NCI-H2029 treated with DMSO at 0.1 percent for 48 hours (cell line): Measurements from ENCODE around the gene UPF2.

Source experiments
- DNase-seq: peaks from one replicate; lab custom pipeline; 2025; lab: John Stamatoyannopoulos, UW

The UPF2 gene

GRCh38 chr10:11881477-11882417 lies 160.9 kb downstream of the UPF2 start:
- DNase-seq: no peak

DNA sequence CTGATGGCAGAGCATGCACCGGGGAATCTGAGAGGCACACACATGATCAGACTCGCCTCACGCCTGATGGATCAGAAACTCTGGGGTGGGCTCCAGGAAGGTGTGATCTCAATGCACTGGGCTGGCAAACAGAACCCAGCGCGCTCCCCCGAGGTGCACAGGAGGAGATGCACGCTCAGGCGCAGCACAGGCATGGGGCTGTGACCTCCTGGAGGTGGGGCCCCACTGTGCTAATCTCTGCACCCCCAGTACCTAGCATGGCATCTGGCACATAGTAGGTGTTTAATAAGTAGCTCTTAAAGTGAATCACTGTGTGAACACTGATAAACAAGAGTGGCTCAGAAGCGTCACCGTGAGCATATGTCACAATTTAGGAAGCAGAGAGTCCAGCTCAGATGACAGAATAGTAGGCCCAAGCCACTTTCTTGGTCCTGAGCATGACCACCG lies 161.6 kb downstream of the UPF2 start:
- DNase-seq: no peak

DNA sequence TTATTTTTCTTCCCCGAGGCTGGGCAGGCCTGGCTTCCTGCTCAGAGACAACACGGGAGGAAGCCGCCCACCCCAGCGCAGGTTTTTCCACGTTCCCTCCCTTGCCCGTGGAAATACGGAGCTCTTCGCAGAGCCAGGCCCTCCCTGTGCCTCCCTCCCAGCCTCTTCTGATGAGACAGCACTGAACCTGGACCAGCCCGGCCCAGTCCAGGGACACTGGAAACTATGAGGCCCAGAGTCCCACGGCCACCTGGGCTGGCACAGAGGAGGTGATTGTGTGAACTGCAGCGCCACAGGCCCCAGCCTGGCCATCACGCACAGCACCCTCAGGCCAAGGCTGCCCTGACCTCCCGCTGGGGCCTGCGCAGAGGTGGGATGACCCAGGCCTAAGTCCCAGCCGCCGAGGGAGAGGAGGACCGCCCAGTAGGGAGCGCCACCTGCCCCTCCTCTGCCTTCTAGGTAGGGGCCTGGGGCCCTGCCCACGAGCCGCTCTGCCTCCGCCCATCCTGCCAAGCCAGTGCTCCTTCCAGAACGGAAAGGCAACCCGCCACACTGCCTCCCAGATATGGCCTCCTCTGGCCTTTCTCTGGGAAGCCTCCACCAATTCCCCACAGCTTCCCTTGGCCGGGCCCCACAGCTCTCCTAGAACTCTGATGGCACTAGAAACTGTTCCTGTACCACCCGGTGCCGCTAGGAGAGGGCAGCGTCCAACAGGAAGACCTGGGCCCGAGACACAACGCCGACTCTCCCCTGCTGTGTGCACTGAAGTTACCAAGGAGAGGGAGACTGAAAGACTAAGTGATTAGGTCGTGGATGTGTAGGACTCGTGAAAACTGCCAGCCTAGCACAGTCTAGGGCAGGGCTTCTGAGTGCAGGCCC lies 162.2 kb downstream of the UPF2 start:
- no peak for DNase-seq

- DNase-seq: no peak
Measured at GRCh38 chr10:11879387-11880094, 163.1 kb downstream of the UPF2 start.

DNA sequence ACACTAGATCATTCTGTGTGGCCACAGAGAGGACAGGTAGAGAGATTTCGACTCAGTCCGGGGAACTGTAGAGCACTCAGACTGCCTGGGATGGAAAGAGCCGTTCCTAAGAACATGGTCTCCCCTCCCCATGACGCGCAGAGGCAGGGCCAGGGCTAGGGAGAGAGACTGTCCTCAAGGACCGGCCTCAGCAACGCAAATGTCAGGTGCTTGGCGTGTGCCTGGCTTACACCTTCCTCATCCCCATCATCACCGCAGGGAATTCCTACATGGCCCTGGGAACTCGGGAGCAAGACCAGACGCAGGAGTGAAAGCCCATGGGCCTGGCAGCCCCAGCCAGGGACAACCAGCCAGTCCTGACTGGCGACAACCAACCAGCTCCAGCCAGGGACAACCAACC lies 163.8 kb downstream of the UPF2 start:
- no peak for DNase-seq

DNA sequence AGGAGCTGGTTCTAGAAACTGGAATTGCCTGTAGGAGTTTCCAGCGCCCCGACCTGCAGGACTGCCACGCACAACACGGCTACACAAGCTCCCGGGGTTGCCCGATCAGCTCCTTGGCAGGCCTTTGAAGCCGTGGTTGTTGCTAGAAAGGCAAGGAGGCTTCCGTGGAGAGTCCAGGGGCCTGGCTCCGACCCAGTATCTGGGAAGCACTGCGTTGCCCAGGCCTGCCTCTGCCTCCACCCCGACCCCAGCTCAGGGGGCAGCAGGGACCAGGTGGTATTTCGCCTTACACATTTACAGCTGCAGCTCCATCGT lies 165.1 kb downstream of the UPF2 start:
- DNase-seq: no peak

- no peak for DNase-seq
Measured at GRCh38 chr10:11876805-11877590, 165.6 kb downstream of the UPF2 start.

DNA sequence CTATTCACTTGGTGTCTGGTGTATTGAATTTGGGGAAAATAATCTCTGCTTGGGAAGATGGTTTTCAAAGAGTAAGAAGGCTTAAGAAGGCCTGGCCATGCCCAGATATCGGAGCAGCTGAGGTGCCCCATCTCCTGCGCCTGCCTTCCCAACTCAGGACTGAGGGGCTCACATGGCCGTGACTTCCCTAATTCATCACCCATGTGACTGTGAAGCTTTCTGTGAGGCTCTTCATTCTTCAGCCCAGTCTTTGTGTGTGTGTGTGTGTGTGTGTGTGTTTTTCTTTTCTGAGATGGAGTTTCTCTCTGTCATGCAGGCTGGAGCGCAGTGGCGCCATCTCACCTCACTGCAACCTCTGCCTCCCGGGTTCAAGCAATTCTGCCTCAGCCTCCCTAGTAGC lies 166.3 kb downstream of the UPF2 start:
- DNase-seq: no peak

DNA sequence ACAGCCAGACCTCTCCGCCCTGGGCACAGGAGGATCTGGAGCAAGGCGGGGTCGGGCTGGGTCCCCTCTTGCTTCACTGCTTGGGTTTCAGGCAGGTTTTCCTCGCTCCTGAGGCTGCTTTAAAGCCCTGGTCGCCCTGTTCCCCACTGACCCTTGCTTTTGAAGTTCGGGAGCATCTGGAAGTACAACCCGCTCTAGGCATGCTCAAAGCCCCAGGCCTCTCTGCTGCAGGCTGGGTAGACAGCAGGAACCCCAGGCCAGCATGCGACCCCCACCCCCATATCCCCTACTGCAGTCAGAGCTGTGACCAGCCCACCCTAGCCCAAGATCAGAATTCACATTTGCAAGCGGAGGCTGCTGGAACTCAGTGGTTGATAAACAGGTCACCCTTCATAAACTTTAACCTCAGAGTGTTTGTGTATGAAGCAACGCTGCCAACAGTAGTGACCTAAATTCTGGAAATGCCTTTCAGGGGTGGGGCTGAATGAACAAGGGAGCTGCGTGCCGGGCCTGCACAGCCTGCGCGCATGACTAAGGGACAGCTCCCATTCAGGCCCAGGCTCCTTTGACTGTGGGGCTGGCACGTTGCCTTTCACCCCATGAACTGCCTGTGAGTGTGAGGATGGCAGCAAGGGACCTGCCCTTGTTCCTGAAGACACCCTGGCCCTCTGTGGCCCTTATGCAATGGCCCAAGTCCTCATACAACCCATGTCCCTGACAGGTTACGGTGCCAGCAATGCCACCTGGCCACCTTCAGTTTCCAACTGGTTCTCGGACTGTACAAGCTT lies 166.9 kb downstream of the UPF2 start:
- DNase-seq: no peak

- DNase-seq: no peak
Measured at GRCh38 chr10:11874568-11875493, 167.8 kb downstream of the UPF2 start.

DNA sequence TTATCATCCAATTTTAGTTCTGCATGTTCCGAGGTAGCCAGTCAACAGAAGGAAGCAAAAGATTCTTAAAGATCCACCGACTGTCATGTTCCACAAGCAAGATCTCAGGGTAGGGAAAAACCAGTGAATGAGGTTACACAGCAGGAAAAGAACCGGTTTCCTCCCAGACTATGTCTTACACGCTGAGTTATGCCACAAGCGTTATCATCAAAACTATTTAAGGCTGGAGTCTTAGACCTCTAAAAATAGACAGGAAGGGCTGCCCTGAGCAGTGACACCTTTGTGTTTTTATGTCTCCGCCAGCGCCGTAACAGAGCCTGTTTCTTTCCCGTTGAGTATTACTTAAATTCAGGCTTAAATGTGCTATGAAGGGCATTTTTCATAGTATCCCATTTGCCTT lies 171.1 kb downstream of the UPF2 start:
- no peak for DNase-seq

GRCh38 chr10:11870900-11871400 lies 171.7 kb downstream of the UPF2 start:
- no peak for DNase-seq

DNA sequence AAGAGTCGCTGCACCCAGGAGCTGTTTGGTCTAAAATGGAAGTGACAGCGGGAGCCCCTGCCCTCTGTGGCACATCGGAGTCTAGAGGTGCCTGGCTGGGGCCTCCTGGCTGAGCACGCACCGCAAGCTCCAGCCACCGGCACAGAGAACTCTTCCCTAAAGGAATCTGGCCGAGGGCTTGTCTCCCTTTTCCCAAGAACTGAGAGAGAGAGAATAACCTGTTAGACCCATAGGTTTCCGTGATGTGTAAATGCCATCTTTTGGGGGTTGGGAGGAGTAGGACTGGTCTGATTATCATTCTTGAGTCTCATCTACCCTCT lies 172.2 kb downstream of the UPF2 start:
- no peak for DNase-seq
